ENCODE results near the gene UTP25.
"Not testable (repeated sequence)": the region's sequence is repeated elsewhere in the genome, so short reads cannot be mapped to it uniquely, and the experiment has no call there.

Gene UTP25

DNA sequence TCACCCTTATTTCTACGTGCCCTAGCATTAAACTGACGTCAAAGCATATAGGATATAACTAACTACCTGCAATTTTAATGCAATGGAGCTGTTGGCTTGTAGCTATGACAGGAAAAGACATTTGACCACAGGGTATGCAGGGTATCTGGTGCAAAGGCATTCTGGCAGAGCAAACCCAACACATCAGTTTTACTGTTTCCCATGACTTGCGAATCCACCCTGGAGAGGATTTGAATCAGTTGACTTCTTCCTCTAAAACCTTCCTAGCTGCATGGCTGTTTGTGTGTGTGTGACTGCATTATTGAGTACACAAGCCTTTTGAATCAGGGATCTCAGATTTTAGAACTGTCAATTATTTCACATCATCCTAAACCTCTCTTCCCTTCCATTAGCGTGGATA lies 68.6 kb downstream of the UTP25 start:
- no peak for DNase-seq (ENCODE audit: low spot score)

DNA sequence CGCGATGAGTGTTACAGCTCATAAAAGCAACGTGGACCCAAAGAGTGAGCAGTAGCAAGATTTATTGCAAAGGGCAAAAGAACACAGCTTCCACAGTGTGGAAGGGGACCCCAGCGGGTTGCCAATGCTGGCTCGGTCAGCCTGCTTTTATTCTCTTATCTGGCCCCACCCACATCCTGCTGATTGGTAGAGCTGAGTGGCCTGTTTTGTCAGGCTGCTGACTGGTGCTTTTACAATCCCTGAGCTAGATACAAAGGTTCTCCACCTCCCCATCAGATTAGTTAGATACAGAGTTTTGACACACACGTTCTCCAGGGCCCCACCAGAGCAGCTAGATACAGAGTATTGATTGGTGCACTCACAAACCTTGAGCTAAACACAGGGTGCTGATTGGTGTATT lies 70.5 kb downstream of the UTP25 start:
- not testable (repeated sequence) for DNase-seq (ENCODE audit: low spot score)

DNA sequence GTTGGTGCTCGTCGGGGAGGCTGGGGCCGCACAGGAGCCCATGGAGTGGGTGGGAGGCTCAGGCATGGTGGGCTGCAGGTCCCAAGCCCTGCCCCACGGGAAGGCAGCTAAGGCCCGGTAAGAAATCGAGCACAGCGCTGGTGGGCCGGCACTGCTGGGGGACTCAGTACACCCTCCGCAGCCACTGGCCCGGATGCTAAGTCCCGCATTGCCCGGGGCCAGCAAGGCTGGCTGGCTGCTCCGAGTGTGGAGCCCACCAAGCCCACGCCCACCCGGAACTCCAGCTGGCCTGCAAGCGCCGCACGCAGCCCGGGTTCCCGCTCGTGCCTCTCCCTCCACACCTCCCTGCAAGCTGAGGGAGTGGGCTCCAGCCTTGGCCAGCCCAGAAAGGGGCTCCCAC lies 71.1 kb downstream of the UTP25 start:
- DNase-seq (ENCODE audit: low spot score): not testable (repeated sequence)

DNA sequence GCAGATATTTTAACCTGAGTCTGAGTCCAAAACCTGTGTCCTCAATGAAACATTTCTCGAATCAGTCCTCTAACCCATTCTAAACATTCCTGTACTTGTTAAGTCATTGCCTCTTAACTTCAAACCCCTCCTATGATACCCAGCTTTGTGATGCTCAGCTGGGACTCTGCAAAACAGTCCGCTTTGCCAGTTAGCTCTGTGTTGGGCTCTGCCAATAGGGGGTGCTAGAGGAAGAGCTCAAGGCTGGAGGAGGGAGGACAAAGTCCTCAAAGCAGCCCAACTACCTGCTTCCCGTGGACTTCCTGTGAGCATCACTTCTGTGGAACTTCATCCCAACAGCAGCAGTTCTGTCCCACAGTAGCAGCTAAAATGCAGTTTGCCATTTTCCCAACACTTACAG lies 72.2 kb downstream of the UTP25 start:
- DNase-seq (ENCODE audit: low spot score): no peak

DNA sequence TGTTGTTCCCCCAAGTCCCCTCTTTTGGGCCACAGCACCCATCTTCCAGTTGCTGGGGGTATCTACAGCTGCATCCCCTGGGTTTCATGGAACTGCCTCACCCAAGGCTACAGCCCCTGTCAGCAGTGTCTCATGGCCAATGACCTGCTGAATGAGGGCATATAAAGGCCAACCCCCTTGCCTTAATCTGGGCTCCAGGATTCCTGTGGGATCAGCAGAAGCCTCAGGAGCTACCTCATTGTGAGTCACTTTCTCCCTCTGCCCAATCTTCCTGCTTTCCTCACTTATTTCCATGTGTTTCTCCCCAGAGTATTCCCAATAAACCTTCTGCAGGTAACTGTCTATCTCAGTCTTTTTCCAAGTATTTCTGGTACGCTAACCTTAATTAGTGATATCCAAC lies 73.0 kb downstream of the UTP25 start:
- no peak for DNase-seq (ENCODE audit: low spot score)

DNA sequence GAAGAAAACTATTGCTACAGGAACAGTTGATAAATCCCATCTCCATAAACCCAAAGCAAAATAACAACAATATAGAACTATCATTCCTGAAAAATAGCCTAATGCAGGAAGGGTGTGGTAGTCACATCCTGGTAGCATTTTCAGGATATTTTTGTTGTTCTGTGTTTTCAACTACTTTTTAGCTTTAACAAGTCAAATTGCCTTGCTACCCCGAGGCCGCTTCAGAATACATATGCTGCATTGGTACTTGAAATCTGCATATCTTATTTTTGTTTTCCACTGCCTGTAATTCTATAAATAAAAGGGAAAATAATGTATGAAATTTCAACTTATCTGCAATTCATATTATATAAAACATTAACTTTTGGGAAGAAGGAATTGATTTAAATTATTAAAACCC lies 73.4 kb downstream of the UTP25 start:
- no peak for DNase-seq (ENCODE audit: low spot score)

DNA sequence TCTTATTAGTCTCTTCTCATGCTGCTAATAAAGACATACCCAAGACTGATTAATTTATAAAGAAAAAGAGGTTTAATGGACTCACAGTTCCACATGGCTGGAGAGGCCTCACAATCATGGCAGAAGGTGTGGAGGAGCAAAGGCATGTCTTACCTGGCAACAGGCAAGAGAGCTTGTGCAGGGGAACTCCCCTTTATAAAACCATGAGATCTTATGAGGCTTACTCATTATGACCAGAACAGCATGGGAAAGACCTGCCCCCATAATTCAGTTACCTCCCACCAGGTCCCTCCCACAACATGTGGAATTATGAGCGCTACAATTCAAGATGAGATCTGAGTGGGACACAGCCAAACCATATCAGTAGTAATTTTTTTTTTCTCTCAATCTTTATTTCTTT lies 77.0 kb downstream of the UTP25 start:
- not testable (repeated sequence) for DNase-seq (ENCODE audit: low spot score)

Data from Ammon's horn (tissue), 1 donor.